Peyer's patch (tissue), 4 donors: Measurements from ENCODE around the gene C1QL2.

ENCODE experiments used
- CTCF ChIP-seq, 6 experiments: fragments of 450-650 bp in 4 of 6; fragments of 200-600 bp in 2 of 6; sonication (generic) in 1 of 6; IDR thresholded peaks; one replicate each; pipeline ENCODE4 v1.5.1; 2017 to 2019; ENCODE audit warnings: antibody characterized with exemption in 6 of 6, mild to moderate bottlenecking in 3 of 6, moderate library complexity in 1 of 6
- POLR2A ChIP-seq, 2 donors: fragments of 450-650 bp; IDR thresholded peaks; one replicate each; pipeline ENCODE4 v1.5.1; 2017; ENCODE audit warnings: antibody characterized with exemption in 2 of 2, mild to moderate bottlenecking in 2 of 2, moderate library complexity in 2 of 2

GRCh38 chr2:119179202-119179601, 20.7 kb upstream of the C1QL2 start:
- TF ChIP-seq POLR2A (IDR thresholded peaks at IDR 0.05) (no peak), CTCF (IDR thresholded peaks at IDR 0.05) (no peak)
